HAP-1 (cell line): ENCODE results near the gene IRF2BP2.
A peak's percentile ranks its signal among the peaks of the same experiment; 100 is the strongest.

Experiments used
- DNase-seq, 2 experiments: peaks; one replicate each; pipeline ENCODE4 v3.0.0-alpha.2; 2016 to 2020; ENCODE audit warnings: low spot score in 2 of 2
- H3K27me3 ChIP-seq: fragments of 250-450 bp; sonication (Bioruptor Pico); 2 replicates; pipeline ENCODE4 v1.5.1; 2020; ENCODE audit warnings: low read depth, mild to moderate bottlenecking, moderate library complexity
- H3K36me3 ChIP-seq: fragments of 250-450 bp; sonication (Bioruptor Pico); replicated peaks from 2 replicates; pipeline ENCODE4 v1.5.1; 2020; ENCODE audit warnings: mild to moderate bottlenecking
- H3K4me1 ChIP-seq: fragments of 250-450 bp; sonication (Bioruptor Pico); 2 replicates; pipeline ENCODE4 v1.5.1; 2020; ENCODE audit warnings: mild to moderate bottlenecking
- H3K4me3 ChIP-seq: fragments of 250-450 bp; sonication (Bioruptor Pico); 2 replicates; pipeline ENCODE4 v1.5.1; 2020; ENCODE audit warnings: mild to moderate bottlenecking, moderate library complexity
- H3K9me3 ChIP-seq: fragments of 250-450 bp; sonication (Bioruptor Pico); 2 replicates; pipeline ENCODE4 v1.5.1; 2020; ENCODE audit warnings: mild to moderate bottlenecking, moderate library complexity
- in situ Hi-C: fragments of 300-500 bp; cut with MboI; formaldehyde crosslinking; loops from 3 replicates; pipeline ENCODE4 v1.14.3; 2020; ENCODE audit warnings: low sequenced_read_pairs, inconsistent platforms, mixed read lengths

IRF2BP2 gene

DNA sequence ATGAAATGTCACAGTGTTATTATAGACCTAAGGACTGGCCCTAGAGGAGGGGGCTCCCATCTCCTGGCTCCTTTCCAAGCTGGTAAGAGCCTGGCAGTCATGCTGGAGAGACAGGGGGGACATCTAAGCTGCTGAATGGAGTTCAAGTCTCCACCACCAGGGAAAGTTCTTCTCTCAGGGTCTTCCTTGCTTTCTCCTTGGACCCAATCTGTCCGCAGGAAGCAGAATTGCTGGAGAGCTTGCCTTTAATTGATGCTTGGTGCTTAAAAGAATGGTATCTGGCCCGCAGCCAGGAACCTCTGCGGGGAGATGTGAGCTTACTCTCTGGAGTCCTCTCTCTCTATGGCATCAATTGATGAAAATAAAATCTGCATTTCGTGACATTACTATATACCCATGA, 25.1 kb downstream of the IRF2BP2 start:
- no peak overlapping the region for H3K4me3 ChIP-seq
- no peaks in the 10 kb centered on the region for H3K36me3 ChIP-seq
- no peaks in the 10 kb centered on the region for H3K9me3 ChIP-seq
- in situ Hi-C loops, result no loop called here
- H3K27me3 ChIP-seq, result no peaks in the 10 kb centered on the region
- peak in 1 of 2 experiments; percentile 20 for DNase-seq
- H3K4me1 ChIP-seq, result no peaks in the 10 kb centered on the region

DNA sequence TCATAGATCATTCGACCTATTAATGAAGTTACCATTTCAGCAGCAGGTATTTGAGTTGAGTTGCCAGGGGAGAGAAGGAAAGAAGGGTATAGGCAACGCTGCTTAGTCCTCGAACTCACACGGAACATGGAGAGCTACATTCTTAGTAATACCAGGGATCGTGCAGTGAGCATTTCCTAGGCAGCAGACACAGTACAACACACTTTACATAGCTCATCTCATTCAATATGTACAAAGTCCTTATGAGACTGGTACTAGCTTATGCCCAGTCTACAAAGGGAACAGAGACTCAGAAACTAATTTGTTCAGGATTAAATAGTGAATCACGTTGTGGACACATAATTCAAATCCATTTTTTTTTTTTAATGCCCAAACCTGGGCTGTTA, 25.6 kb downstream of the IRF2BP2 start:
- in situ Hi-C loops, result no loop called here
- no peak for DNase-seq
- Histone ChIP-seq H3K9me3 (no peaks in the 10 kb centered on the region), H3K4me3 (no peak overlapping the region), H3K4me1 (no peaks in the 10 kb centered on the region), H3K27me3 (no peaks in the 10 kb centered on the region), H3K36me3 (no peaks in the 10 kb centered on the region)

DNA sequence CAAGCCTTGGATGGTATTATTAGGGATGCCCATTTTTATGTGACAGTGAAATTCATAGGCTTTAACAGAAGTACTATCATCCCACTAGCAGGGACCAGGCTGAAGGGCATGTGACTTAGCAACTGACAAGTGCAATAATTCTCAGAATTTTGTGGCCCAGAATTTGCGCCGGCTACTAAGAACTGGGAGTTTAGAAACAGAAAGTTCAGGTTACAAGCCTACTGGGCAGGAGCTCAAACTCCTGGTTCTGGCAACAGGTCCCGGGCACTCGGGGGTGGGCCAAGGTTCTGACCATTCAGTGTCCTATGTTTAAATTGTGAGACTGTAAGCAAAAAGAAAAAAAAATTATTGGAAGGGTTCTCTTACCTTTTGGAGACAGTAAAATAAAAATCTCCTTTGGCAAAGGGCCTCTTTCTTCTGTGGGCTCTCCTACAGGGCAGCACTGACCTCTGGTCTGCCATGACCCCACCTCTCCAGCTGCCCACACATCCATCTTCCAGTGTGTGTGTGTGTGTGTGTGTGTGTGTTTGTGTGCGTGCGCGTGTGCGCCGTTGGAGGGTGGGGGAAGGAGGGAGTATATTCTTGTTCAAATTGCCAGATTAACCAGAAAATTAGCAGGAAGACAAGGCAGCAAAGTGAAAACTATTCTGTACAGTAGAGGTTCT, 26.1 kb downstream of the IRF2BP2 start:
- Histone ChIP-seq H3K4me3 (no peak overlapping the region), H3K4me1 (no peaks in the 10 kb centered on the region), H3K9me3 (no peaks in the 10 kb centered on the region), H3K27me3 (no peaks in the 10 kb centered on the region), H3K36me3 (no peaks in the 10 kb centered on the region)
- no peak for DNase-seq
- in situ Hi-C loops, result no loop called here

- no peaks in the 10 kb centered on the region for H3K27me3 ChIP-seq
- H3K36me3 ChIP-seq, result no peaks in the 10 kb centered on the region
- DNase-seq, result no peak
- in situ Hi-C loops, result no loop called here
- H3K4me1 ChIP-seq, result no peaks in the 10 kb centered on the region
- no peaks in the 10 kb centered on the region for H3K9me3 ChIP-seq
- no peak overlapping the region for H3K4me3 ChIP-seq
These were observed 27.2 kb downstream of the IRF2BP2 start for GRCh38 chr1:234582681-234583301.

DNA sequence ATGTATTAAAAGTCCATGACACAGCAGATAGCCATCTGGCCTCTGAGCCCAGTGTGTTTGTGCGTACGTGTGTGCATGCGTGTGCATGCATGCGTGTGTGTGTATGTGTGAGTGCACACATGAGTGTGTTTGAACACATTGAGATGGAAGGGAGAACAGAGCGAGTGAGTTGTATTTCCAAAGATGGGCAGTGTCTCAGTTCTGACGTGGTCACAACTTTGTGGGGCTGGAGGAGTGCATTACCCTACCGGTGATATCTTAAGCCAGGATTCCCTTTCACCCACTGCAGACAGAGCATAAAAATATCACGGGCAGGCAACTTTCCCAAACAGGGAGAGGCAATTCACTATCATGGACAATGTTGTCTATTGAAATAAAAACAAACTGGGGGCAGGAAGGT, 27.8 kb downstream of the IRF2BP2 start:
- no peak for DNase-seq
- Histone ChIP-seq H3K27me3 (no peaks in the 10 kb centered on the region), H3K36me3 (no peaks in the 10 kb centered on the region), H3K4me1 (no peaks in the 10 kb centered on the region), H3K4me3 (no peak overlapping the region), H3K9me3 (no peaks in the 10 kb centered on the region)
- in situ Hi-C loops, result no loop called here

- Histone ChIP-seq H3K27me3 (no peaks in the 10 kb centered on the region), H3K4me3 (no peak overlapping the region), H3K9me3 (no peaks in the 10 kb centered on the region), H3K4me1 (no peaks in the 10 kb centered on the region), H3K36me3 (no peaks in the 10 kb centered on the region)
- no peak for DNase-seq
- in situ Hi-C loops, result no loop called here
These were observed 28.8 kb downstream of the IRF2BP2 start for GRCh38 chr1:234581063-234581714.

DNA sequence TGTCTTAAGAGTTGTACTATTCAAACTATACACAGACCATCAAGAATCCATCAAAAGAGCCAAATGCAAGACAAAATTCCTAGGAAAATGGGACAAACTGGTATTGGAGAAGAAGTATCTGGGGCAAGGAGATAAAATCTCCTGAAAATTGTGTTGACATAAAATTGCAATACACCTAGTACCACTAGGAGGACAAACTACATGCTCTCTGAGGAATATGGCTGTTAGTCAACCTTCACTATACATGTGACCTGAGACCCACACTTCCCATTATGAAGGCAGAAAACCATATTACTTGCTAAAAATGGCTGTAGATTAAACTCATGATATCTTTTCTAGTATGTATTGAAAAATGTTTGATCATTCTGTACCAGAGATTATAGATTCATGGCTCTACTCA, 30.0 kb downstream of the IRF2BP2 start:
- Histone ChIP-seq H3K4me3 (no peak overlapping the region), H3K9me3 (no peaks in the 10 kb centered on the region), H3K27me3 (no peaks in the 10 kb centered on the region), H3K36me3 (no peaks in the 10 kb centered on the region), H3K4me1 (no peaks in the 10 kb centered on the region)
- in situ Hi-C loops, result no loop called here
- DNase-seq, result no peak

DNA sequence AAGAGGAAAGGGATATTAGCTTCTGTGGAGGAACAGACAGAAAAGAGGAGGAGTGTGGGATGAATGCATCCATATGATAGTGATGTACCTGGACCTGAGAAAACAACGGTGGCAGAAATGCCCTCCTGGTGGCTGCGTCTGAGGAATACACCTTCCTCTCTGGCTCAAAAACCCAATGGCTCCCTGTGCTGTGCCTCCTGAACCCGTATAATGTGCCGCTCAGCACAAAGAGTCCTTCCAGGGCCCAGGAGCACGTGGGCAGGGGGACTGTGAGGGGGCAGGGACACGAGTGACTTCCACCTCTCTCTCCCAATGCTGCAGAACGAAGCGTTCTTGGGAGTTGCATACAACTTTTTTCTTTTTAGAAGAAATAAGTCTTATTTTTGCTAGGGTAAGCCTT, 31.2 kb downstream of the IRF2BP2 start:
- Histone ChIP-seq H3K4me3 (no peak overlapping the region), H3K36me3 (no peaks in the 10 kb centered on the region), H3K4me1 (peaks cover 3% of the 10 kb centered on the region; the same call in 1 of the 2 replicates), H3K9me3 (no peaks in the 10 kb centered on the region), H3K27me3 (no peaks in the 10 kb centered on the region)
- in situ Hi-C loops, result no loop called here
- DNase-seq, result no peak

GRCh38 chr1:234578087-234578486, 31.9 kb downstream of the IRF2BP2 start:
- DNase-seq, result no peak
- in situ Hi-C loops, result no loop called here

GRCh38 chr1:234573711-234574299, 36.2 kb downstream of the IRF2BP2 start:
- no peak overlapping the region for H3K4me3 ChIP-seq
- peaks cover 17% of the 10 kb centered on the region for H3K4me1 ChIP-seq
- H3K36me3 ChIP-seq, result no peaks in the 10 kb centered on the region
- in situ Hi-C loops, result no loop called here
- no peaks in the 10 kb centered on the region for H3K9me3 ChIP-seq
- no peak for DNase-seq
- no peaks in the 10 kb centered on the region for H3K27me3 ChIP-seq

More at GRCh38 chr1:234578087-234578486, 31.9 kb downstream of the IRF2BP2 start:
- H3K9me3 ChIP-seq, result no peaks in the 10 kb centered on the region
- H3K27me3 ChIP-seq, result no peaks in the 10 kb centered on the region
- H3K4me3 ChIP-seq, result no peak overlapping the region
- H3K4me1 ChIP-seq, result peaks cover 3% of the 10 kb centered on the region; the same call in 1 of the 2 replicates
- no peaks in the 10 kb centered on the region for H3K36me3 ChIP-seq

- H3K27me3 ChIP-seq, result no peaks in the 10 kb centered on the region
- no peak overlapping the region for H3K4me3 ChIP-seq
- no peaks in the 10 kb centered on the region for H3K9me3 ChIP-seq
- DNase-seq, result no peak
- H3K36me3 ChIP-seq, result no peaks in the 10 kb centered on the region
- in situ Hi-C loops, result no loop called here
- peaks cover 17% of the 10 kb centered on the region for H3K4me1 ChIP-seq
These were observed 37.0 kb downstream of the IRF2BP2 start for GRCh38 chr1:234572966-234573365.

DNA sequence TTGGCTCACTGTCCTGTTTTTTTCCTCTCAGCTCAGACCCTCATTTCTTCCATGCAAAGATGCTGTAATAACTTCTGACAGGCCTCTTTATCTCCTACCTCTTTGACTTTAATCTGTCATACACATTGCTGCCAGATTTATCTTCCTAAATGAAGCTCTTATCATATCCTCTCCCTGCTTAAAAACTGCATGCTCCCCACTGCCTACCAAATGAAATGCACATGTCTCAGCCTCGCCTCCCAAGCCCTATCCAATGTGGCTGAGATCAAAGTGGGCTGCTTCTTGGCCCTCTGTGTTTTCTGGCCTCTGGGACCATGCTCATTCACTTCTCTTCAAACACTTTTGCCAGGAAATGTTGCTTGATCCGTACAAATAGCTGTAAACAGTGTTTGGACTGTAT, 38.3 kb downstream of the IRF2BP2 start:
- H3K4me3 ChIP-seq, result no peak overlapping the region
- DNase-seq, result no peak
- no peaks in the 10 kb centered on the region for H3K9me3 ChIP-seq
- in situ Hi-C loops, result no loop called here
- H3K27me3 ChIP-seq, result no peaks in the 10 kb centered on the region
- H3K36me3 ChIP-seq, result no peaks in the 10 kb centered on the region
- peaks cover 17% of the 10 kb centered on the region for H3K4me1 ChIP-seq

GRCh38 chr1:234570329-234571120, 39.5 kb downstream of the IRF2BP2 start:
- in situ Hi-C loops, result no loop called here
- Histone ChIP-seq H3K36me3 (no peaks in the 10 kb centered on the region), H3K4me1 (peaks cover 17% of the 10 kb centered on the region), H3K27me3 (no peaks in the 10 kb centered on the region), H3K9me3 (no peaks in the 10 kb centered on the region), H3K4me3 (no peak overlapping the region)
- peak; percentile 36 to 76 for DNase-seq
